ENCODE measurements around the gene UGT1A10. TPM values are rescaled to one million over a fixed set of nuclear protein-coding genes. Genes with fewer than 3 reads are reported as not detected.
A peak's percentile ranks its signal among the peaks of the same experiment; 100 is the strongest.

The UGT1A10 gene
- total RNA-seq, 2 experiments from 2014 or later, result not detected

- intact Hi-C loops (cut with micrococcal nuclease), result no loop called here
- H3K27me3 Mint-ChIP-seq, result peaks cover 3% of the 10 kb centered on the region
- CTCF ChIA-PET, result no interaction called here
- no peak overlapping the region for H3K4me3 Mint-ChIP-seq
- H3K4me1 Mint-ChIP-seq (ENCODE audit: low read depth), result peaks cover 2% of the 10 kb centered on the region
- no peak for ATAC-seq
- TF ChIP-seq CTCF (IDR thresholded peaks at IDR 0.05), result no peak
- no peak overlapping the region for H3K27ac Mint-ChIP-seq
- no peaks in the 10 kb centered on the region for H3K36me3 Mint-ChIP-seq (ENCODE audit: low read depth)
- DNase-seq, result no peak
- H3K9me3 Mint-ChIP-seq, result no peaks in the 10 kb centered on the region
- POLR2A ChIA-PET, result no interaction called here
These were observed 163.5 kb downstream of the UGT1A10 start for GRCh38 chr2:233799716-233800115.

- ChIA-PET POLR2A (no interaction called here), CTCF (no interaction called here)
- intact Hi-C loops (cut with micrococcal nuclease), result no loop called here
- Mint-ChIP-seq H3K4me3 (no peak overlapping the region), H3K27ac (no peak overlapping the region), H3K36me3 (ENCODE audit: low read depth) (no peaks in the 10 kb centered on the region), H3K27me3 (peaks cover 5% of the 10 kb centered on the region), H3K9me3 (no peaks in the 10 kb centered on the region), H3K4me1 (ENCODE audit: low read depth) (peaks cover 2% of the 10 kb centered on the region)
- TF ChIP-seq CTCF (IDR thresholded peaks at IDR 0.05), result no peak
- DNase-seq, result no peak
- ATAC-seq, result no peak
These were observed 164.0 kb downstream of the UGT1A10 start for GRCh38 chr2:233800208-233800607.

- Mint-ChIP-seq H3K27ac (no peak overlapping the region), H3K27me3 (peaks cover 5% of the 10 kb centered on the region), H3K36me3 (ENCODE audit: low read depth) (no peaks in the 10 kb centered on the region), H3K4me3 (no peak overlapping the region), H3K4me1 (ENCODE audit: low read depth) (peaks cover 2% of the 10 kb centered on the region), H3K9me3 (no peaks in the 10 kb centered on the region)
- ATAC-seq, result peak; percentile 91
- intact Hi-C loops (cut with micrococcal nuclease), result no loop called here
- TF ChIP-seq CTCF (IDR thresholded peaks at IDR 0.05), result no peak
- ChIA-PET POLR2A (no interaction called here), CTCF (no interaction called here)
- DNase-seq, result peak; percentile 69
These were observed 165.3 kb downstream of the UGT1A10 start for GRCh38 chr2:233801357-233802131.

GRCh38 chr2:233802132-233802815 lies 166.0 kb downstream of the UGT1A10 start:
- Mint-ChIP-seq H3K4me1 (ENCODE audit: low read depth) (peaks cover 2% of the 10 kb centered on the region), H3K27ac (no peak overlapping the region), H3K4me3 (no peak overlapping the region), H3K27me3 (peaks cover 5% of the 10 kb centered on the region), H3K36me3 (ENCODE audit: low read depth) (no peaks in the 10 kb centered on the region), H3K9me3 (no peaks in the 10 kb centered on the region)
- CTCF ChIA-PET, result no interaction called here
- POLR2A ChIA-PET, result no interaction called here
- no peak for ATAC-seq
- DNase-seq, result no peak
- no peak for TF ChIP-seq CTCF (IDR thresholded peaks at IDR 0.05)
- intact Hi-C loops (cut with micrococcal nuclease), result no loop called here

GRCh38 chr2:233803292-233803911 lies 167.2 kb downstream of the UGT1A10 start:
- H3K27me3 Mint-ChIP-seq, result peaks cover 7% of the 10 kb centered on the region
- DNase-seq (no peak), ATAC-seq (no peak)
- H3K4me1 Mint-ChIP-seq (ENCODE audit: low read depth), result peaks cover 2% of the 10 kb centered on the region
- intact Hi-C loops (cut with micrococcal nuclease), result no loop called here
- no peak overlapping the region for H3K4me3 Mint-ChIP-seq
- POLR2A ChIA-PET, result no interaction called here
- no peak overlapping the region for H3K27ac Mint-ChIP-seq
- H3K9me3 Mint-ChIP-seq, result no peaks in the 10 kb centered on the region
- CTCF ChIA-PET, result no interaction called here
- TF ChIP-seq CTCF (IDR thresholded peaks at IDR 0.05), result no peak
- H3K36me3 Mint-ChIP-seq (ENCODE audit: low read depth), result no peaks in the 10 kb centered on the region

Data from activated CD8-positive, alpha-beta T cell treated with anti-CD3 and anti-CD28 coated beads for 36 hours (primary cell).